UCSD-AML1 (cell line): Measurements from ENCODE around the gene TBC1D3K.
"Not testable (repeated sequence)": the region's sequence is repeated elsewhere in the genome, so short reads cannot be mapped to it uniquely, and the experiment has no call there.

Source experiments
- DNase-seq: peaks from one replicate; lab custom pipeline; 2025; ENCODE audit not compliant: unreplicated experiment; lab: John Stamatoyannopoulos, UW

The TBC1D3K gene

DNA sequence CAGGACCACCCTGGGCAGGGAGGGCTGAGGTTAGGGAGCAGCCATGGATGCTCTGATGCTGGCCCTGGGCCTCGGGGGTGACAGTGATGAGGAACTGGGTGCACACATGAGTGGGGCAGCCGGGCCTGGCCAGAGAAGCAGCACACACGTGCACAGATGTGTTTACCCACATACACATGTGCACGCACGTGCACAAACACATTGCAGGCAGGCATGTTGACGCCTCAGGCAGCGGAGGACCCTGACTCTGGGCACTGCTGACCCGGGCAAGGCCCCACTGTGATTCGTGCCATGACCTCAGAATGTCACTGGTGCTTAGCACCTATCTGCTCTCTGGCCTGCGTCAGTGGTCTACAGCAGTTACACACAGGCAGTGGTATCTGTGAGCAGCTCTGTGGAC lies at the start of gene TBC1D3K:
Gene TBC1D3K (plus strand): TSS at position 301 of the 400 bp plus-strand sequence. CDS start 1,585 bp downstream, outside the sequence.
- not testable (repeated sequence) for DNase-seq

DNA sequence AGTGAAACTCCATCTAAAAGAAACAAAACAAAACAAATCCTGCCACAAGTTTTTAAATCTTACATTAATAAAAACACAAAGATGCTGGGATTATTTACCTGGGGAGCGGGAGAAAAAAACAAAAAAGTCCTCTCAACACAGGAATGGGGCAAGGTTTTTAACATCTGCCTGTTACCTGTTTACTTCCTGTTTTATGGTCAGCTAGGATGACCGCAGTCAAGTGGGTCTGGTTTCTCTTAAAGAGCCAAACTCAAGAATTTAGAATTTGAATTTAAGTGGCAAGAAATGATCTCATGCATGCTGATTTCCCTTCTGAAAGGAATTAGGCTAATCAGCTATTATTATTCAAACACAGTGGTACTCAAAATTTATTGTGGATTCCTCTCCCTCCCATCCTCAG lies 39.7 kb upstream of the TBC1D3K start:
- no peak for DNase-seq

- no peak for DNase-seq
Observed at GRCh38 chr17:37885136-37885535, 39.1 kb upstream of the TBC1D3K start.

GRCh38 chr17:37888881-37889280 lies 35.3 kb upstream of the TBC1D3K start:
- no peak for DNase-seq

DNA sequence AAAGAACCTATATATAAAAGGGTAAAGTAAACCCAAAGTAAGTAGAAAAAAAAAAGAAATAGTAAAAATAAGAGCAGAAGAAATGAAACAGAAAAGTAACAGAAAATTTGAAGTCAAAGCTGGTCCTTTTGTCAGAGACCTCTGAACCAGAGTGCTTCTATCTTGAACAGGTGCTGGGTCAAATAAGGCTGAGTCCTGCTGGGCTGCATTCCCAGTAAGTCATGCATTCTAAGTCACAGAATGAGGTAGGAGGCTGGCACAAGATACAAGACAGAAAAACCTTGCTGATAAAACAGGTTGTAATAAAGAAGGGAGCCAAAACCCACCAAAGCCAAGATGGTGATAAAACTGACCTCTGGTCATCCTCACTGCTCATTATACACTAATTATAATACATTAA lies 27.3 kb upstream of the TBC1D3K start:
- DNase-seq = not testable (repeated sequence)
